ENCODE measurements around the gene PIK3CA. TPM values are rescaled to one million over a fixed set of nuclear protein-coding genes. Genes with fewer than 3 reads are reported as not detected.
"Not testable (repeated sequence)": the region's sequence is repeated elsewhere in the genome, so short reads cannot be mapped to it uniquely, and the experiment has no call there.

The PIK3CA gene
- total RNA-seq, 1 experiment from 2014 or later, result 27.6 TPM

- Histone ChIP-seq H3K9me3 (ENCODE audit: control insufficient read depth, insufficient read depth, low read depth, low read length) (no peaks in the 10 kb centered on the region), H3K4me3 (ENCODE audit: low read depth in 2 of 2, low read length in 2 of 2) (no peak overlapping the region), H3K27me3 (ENCODE audit: control insufficient read depth, insufficient read depth, low read length) (peaks cover 6% of the 10 kb centered on the region; the same call in 1 of the 2 replicates), H3K36me3 (ENCODE audit: control insufficient read depth, insufficient read depth, low read length) (no peaks in the 10 kb centered on the region), H3K4me1 (ENCODE audit: control insufficient read depth, insufficient read depth, low read length) (no peaks in the 10 kb centered on the region), H3K27ac (ENCODE audit: low read length) (no peak overlapping the region)
- in situ Hi-C loops (cut with HindIII; ENCODE audit: low pct_unique_long_range_greater_than_20kb, low sequenced_read_pairs) (no loop called here), intact Hi-C loops (cut with micrococcal nuclease; ENCODE audit: unreplicated experiment) (no loop called here)
- TF ChIP-seq, protein P1, sequence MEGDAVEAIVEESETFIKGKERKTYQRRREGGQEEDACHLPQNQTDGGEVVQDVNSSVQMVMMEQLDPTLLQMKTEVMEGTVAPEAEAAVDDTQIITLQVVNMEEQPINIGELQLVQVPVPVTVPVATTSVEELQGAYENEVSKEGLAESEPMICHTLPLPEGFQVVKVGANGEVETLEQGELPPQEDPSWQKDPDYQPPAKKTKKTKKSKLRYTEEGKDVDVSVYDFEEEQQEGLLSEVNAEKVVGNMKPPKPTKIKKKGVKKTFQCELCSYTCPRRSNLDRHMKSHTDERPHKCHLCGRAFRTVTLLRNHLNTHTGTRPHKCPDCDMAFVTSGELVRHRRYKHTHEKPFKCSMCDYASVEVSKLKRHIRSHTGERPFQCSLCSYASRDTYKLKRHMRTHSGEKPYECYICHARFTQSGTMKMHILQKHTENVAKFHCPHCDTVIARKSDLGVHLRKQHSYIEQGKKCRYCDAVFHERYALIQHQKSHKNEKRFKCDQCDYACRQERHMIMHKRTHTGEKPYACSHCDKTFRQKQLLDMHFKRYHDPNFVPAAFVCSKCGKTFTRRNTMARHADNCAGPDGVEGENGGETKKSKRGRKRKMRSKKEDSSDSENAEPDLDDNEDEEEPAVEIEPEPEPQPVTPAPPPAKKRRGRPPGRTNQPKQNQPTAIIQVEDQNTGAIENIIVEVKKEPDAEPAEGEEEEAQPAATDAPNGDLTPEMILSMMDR (IDR thresholded peaks at IDR 0.05), result no peak
- TF ChIP-seq REST (IDR thresholded peaks at IDR 0.05; ENCODE audit: insufficient read depth in 1 of 2, low read depth in 2 of 2, low read length in 1 of 2), result no peak
- no peak for TF ChIP-seq TCF7L2 (IDR thresholded peaks at IDR 0.05; ENCODE audit: low read depth, low read length)
- TF ChIP-seq SIN3A (IDR thresholded peaks at IDR 0.05; ENCODE audit: borderline replicate concordance, insufficient read depth, low read depth, low read length), result no peak
- TF ChIP-seq POLR2AphosphoS5 (IDR thresholded peaks at IDR 0.05; ENCODE audit: low read depth, low read length), result no peak
- POLR2A ChIA-PET, result no interaction called here
- CTCF ChIA-PET, result no interaction called here
- BruUV-seq (replicated peaks), result no TSS peak
- no peak for DNase-seq (ENCODE audit: low read depth, low spot score)
- no peak for ATAC-seq
Observed at GRCh38 chr3:179113903-179114302, 34.3 kb upstream of the PIK3CA start.

DNA sequence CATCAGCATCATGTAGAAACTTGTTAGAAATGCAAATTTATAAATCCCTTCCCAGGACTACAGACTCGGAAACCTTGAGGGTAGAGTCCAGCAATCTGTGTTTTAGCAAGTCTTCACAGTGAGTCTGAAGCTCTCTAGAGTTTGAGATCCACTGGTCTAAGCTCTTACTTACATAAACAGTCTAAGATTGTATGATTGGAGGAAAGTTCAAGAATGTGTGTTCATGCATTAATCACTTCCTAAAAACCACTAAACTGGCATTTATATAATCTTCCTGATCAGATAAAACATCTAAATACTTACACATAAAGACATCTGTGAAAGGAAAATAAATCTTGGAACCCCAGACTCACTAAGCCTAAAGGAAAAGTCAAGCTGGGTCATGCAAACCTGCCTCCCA lies 32.7 kb upstream of the PIK3CA start:
- H3K27ac ChIP-seq (ENCODE audit: low read length); H3K9me3 ChIP-seq (ENCODE audit: control insufficient read depth, insufficient read depth, low read depth, low read length); ATAC-seq; H3K27me3 ChIP-seq (ENCODE audit: control insufficient read depth, insufficient read depth, low read length); H3K4me3 ChIP-seq (ENCODE audit: low read depth in 2 of 2, low read length in 2 of 2); BruUV-seq (replicated peaks); DNase-seq (ENCODE audit: low read depth, low spot score); CTCF ChIA-PET; in situ Hi-C loops (cut with HindIII; ENCODE audit: low pct_unique_long_range_greater_than_20kb, low sequenced_read_pairs); intact Hi-C loops (cut with micrococcal nuclease; ENCODE audit: unreplicated experiment); H3K36me3 ChIP-seq (ENCODE audit: control insufficient read depth, insufficient read depth, low read length); H3K4me1 ChIP-seq (ENCODE audit: control insufficient read depth, insufficient read depth, low read length); POLR2A ChIA-PET: not testable (repeated sequence)

GRCh38 chr3:179116816-179117215 lies 31.3 kb upstream of the PIK3CA start:
- in situ Hi-C loops (cut with HindIII; ENCODE audit: low pct_unique_long_range_greater_than_20kb, low sequenced_read_pairs) (no loop called here), intact Hi-C loops (cut with micrococcal nuclease; ENCODE audit: unreplicated experiment) (no loop called here)
- BruUV-seq (replicated peaks), result no TSS peak
- DNase-seq (ENCODE audit: low read depth, low spot score), result no peak
- Histone ChIP-seq H3K4me1 (ENCODE audit: control insufficient read depth, insufficient read depth, low read length) (no peaks in the 10 kb centered on the region), H3K27ac (ENCODE audit: low read length) (no peak overlapping the region), H3K4me3 (ENCODE audit: low read depth in 2 of 2, low read length in 2 of 2) (no peak overlapping the region), H3K9me3 (ENCODE audit: control insufficient read depth, insufficient read depth, low read depth, low read length) (no peaks in the 10 kb centered on the region), H3K27me3 (ENCODE audit: control insufficient read depth, insufficient read depth, low read length) (peaks cover 6% of the 10 kb centered on the region; the same call in 1 of the 2 replicates), H3K36me3 (ENCODE audit: control insufficient read depth, insufficient read depth, low read length) (no peaks in the 10 kb centered on the region)
- ChIA-PET POLR2A (no interaction called here), CTCF (no interaction called here)
- ATAC-seq, result no peak
- no peak for TF ChIP-seq SIN3A (IDR thresholded peaks at IDR 0.05; ENCODE audit: borderline replicate concordance, insufficient read depth, low read depth, low read length)
- TF ChIP-seq, protein P1 (IDR thresholded peaks at IDR 0.05), result no peak
- no peak for TF ChIP-seq POLR2AphosphoS5 (IDR thresholded peaks at IDR 0.05; ENCODE audit: low read depth, low read length)
- no peak for TF ChIP-seq REST (IDR thresholded peaks at IDR 0.05; ENCODE audit: insufficient read depth in 1 of 2, low read depth in 2 of 2, low read length in 1 of 2)
- no peak for TF ChIP-seq TCF7L2 (IDR thresholded peaks at IDR 0.05; ENCODE audit: low read depth, low read length)
